Stimulated activated CD4-positive, alpha-beta T cell treated with anti-CD3 and anti-CD28 coated beads, Interleukin-1b, Interleukin-23, amount 100 ng/mL, for 1 hour (primary cell): ENCODE measurements around the gene TPPP2.
A peak's percentile ranks its signal among the peaks of the same experiment; 100 is the strongest.

ENCODE experiments used
- DNase-seq, 2 donors: peaks; one replicate each; pipeline ENCODE4 v3.0.0-alpha.2; 2020; ENCODE audit warnings: low read depth in 2 of 2

TPPP2 gene

DNA sequence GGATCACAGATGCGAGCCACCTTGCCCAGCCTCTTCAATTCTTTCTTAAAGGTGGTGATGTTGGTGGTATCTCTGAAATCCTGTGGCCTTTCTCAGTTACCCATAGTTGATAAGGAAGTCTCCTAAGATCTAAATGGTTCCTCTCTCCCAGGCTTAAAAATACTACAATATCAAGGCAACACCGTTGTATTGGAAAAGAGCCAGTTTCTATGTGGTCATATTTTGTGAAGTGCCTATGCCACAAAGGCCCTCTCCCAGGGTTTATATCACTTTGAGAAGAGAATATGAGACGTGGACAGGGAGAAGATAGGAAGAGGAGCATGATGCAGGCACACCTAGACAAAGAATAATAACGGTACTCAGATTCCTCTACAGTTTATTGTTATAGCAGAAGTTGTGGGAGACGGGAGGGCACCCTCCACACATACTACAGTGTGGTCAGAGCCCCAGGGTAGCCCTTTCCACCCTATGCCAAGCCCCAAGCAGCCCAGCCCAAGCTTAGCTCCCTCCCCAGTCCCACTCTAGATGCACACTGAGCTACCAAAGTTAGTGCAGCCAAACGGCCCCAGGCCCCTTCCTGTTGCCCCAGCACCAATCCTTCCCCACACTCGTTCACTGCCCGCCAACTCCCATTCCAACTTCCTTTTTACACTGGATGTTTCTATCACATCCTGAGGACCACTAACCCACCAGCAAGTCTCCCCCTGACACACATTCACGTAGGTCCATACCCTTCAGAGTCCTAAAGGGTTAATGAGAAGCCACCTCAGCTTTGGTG, 13.4 kb upstream of the TPPP2 start:
- no peak for DNase-seq

GRCh38 chr14:21017528-21018245, 12.3 kb upstream of the TPPP2 start:
- no peak for DNase-seq

GRCh38 chr14:21018286-21018685, 11.7 kb upstream of the TPPP2 start:
- no peak for DNase-seq

DNA sequence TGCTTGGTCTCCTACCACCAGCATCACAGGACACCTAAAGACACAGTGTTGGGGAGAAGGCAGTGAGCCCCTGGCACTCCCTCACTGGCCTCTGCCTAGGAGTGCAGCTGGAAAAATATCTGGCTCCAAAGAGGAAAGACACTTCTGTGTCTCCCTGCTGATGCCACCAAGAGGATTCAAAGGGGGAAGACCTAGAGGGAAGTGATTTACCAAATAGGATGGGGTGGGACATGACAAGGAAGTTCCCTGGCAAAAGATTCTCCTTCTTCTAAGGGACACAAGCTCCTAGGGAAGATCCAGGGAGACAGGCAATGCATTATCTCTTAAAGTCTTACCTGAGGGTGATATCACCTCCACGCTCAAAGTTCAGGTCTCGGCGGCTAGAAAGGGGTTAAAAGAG, 11.2 kb upstream of the TPPP2 start:
- DNase-seq, result no peak

DNA sequence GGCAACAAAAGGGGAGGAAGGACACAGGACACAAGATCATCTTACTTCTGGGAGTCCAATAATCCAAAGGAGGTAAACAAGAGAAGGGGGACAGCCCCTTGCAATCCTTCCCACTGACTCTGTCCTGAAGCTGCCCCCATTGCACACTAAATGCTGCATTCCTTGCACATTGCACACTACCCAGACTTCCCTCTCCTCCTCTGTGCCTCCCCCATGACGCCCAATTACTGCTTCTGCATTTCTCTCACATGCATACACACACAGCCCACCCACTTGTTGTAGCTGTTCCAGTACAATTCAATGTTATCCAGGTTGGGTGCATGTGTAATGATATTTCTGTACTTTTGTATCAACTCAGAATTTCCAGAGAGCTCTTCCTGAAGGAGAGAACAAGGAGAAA, 10.7 kb upstream of the TPPP2 start:
- DNase-seq, result no peak

GRCh38 chr14:21020977-21021545, 9.0 kb upstream of the TPPP2 start:
- no peak for DNase-seq

GRCh38 chr14:21022686-21023085, 7.3 kb upstream of the TPPP2 start:
- no peak for DNase-seq

DNA sequence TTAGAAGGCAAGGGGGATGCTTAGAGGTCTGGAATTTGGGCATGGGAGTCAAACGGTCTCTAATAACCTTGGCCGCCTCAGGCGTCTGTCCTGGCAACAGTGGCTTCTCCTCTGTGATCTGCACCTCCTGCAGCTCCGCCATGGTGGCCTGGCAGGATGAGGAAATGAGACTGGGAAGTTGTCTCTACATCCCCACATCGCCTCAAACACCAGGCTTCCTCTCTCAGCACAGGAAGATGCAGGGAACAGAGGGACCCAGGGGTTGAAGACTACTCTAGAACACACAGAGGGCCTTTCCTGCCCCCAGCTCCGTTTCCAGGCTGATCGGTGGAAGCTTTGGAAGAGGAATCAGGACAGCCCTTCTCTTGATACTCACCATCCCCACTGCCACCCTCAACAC, 6.8 kb upstream of the TPPP2 start:
- no peak for DNase-seq

DNA sequence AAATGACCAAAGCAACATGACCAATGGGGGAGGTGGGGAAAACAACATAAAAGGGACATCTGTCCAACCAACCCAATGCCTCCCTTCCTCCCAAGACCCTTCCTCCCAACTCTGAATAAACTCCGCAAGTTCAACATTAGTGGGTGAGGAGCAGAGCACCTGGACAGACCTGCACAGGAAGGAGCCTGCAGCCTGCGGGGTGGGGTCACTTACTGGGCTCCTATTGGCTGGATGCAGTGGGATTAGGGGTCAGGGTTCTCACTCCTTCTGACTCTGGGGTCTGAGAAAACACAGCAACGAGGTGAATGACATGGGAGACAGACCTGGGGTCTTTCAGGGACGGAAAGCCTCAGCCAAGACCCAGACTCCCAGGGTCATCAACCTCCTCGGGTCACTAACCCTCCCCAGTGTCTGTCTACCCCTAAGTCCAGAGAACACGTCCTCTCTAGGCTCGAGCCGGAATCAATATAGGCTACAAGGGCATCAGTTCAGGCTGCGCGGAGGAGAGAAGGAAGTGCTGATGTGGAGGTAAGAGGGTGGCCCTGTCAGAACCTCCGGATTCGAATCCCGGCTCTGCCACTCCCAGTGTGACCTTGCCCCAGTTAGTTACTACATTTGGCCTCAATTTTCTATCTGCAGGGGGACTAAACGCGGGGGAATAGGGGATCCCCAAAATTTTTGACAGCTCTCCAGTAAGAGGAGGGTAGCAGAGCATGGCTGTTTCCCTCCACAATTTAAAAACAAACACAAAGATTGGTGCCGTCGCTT, 6.0 kb upstream of the TPPP2 start:
- DNase-seq, result no peak

DNA sequence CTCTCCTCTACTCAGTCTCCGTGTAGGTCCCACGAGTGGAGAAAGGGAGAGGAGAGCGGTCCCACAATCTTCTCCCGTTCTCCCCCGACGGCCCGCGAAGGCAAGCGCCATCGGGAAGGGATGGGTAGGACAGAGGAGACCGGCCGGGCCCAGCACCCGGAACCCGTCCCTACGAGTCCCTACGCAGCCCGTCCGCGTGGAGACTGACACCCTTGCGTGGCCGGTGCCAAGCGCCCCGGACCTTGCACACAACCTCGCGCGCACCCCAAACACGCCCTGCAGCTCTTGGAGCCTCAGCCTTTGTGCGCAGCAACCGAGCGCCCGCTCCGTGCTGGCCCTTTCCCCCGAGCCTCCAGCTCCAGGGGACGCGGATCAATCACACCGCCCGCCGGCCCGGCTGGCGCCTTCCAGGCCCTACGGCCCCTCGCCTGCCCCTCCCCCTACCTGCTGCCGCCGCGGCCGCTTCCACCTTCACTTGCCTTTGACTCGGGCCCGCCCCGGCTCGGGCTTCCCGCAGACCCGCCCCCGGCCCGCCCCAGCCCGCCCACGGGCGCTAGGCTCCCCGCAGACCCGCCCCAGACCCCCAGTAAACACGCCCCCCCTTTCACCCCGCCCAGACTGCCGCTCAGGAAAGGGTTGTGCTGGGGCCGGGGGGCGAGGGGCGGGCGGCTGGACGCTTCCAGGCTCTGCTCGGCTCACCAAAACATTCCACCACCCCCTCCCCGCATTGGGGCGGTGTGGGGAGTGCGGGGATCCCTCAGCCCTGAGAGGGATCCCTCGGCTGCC, 5.2 kb upstream of the TPPP2 start, which contains the start of gene NDRG2:
Gene NDRG2, minus strand, starts transcription at position 477 of the 786 bp plus-strand sequence. CDS start 1,746 bp downstream, outside the sequence.
- DNase-seq, result peak; percentile 42 to 51

DNA sequence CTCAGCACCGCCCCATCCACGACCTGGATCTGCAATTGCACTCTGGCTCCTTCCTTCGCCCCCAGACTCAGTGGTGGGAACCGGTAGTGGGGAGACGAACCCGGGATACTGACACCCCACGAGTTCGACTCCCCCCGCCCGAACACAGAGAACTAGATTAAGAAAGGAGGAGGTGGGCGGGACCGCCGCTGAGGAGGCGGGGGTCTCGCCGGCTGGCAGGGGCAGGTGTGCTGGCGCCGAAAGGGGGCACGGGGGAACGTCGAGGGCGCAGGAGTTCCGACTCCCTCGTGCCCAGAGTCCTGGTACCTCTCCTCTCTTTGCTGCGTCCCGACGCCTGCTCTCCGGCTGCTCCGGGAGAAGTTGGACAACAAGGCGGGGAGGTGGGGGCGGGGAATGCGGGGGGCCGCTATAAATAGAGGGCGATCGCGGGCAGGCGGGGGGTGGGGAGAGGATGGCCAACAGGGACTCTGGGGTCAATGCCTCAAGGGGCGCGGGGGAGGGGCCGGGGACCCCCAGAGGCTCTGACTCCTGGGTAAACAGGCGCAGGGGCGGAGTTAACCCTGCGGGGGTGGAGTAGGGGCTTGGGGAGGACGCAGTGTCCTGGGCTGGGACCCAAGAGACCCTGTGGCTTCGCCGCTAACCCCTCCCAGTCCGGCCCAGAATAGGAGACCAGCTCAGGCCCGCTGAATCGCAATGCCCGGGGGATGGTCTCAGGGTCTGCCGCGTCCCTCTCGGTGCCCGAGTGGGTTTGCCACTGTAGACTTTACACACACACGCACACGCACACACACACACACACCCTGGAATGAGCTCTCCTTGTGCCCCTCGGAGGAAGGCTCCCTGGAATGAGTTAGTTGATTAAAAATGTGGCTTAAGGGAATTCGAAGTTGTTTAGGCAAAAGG, 4.4 kb upstream of the TPPP2 start:
- DNase-seq, result no peak

DNA sequence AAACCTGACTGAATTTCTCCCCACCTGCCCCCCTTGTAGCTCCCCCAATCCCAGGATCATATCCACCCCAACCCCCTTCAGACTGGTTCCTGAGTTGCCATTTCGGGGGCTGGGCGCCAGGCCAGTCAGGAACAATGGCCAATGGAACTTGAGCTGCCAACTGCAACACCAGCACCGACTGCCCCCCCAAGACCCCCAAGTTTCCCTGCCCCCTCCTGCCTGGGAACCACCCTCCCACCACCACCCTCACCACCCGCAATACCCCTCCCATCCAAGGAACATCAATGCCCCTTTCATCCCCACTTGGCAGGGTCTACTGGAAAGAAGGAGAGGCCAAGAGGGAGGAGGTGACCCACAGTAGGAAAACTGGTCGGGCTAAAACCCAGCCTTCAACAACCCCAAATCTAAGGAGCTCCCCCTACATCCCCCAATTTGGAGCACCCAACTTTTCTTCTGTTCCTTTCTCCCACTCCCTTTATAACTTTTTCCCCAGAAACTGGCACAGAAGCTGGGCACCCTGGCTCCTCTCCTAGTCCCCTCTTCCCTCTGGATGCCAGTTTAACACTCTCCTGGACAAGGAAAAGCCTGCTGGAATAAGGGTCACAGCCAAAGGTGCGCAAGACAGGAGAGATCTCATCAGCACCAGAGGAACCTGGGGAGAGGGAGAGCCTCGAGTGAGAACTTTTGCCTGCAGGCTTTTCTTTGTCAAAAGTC, 3.6 kb upstream of the TPPP2 start:
- no peak for DNase-seq

GRCh38 chr14:21026988-21027315, 3.1 kb upstream of the TPPP2 start:
- DNase-seq, result no peak

- no peak for DNase-seq
Observed at GRCh38 chr14:21030531-21030930, 514 bp downstream of the TPPP2 start.

DNA sequence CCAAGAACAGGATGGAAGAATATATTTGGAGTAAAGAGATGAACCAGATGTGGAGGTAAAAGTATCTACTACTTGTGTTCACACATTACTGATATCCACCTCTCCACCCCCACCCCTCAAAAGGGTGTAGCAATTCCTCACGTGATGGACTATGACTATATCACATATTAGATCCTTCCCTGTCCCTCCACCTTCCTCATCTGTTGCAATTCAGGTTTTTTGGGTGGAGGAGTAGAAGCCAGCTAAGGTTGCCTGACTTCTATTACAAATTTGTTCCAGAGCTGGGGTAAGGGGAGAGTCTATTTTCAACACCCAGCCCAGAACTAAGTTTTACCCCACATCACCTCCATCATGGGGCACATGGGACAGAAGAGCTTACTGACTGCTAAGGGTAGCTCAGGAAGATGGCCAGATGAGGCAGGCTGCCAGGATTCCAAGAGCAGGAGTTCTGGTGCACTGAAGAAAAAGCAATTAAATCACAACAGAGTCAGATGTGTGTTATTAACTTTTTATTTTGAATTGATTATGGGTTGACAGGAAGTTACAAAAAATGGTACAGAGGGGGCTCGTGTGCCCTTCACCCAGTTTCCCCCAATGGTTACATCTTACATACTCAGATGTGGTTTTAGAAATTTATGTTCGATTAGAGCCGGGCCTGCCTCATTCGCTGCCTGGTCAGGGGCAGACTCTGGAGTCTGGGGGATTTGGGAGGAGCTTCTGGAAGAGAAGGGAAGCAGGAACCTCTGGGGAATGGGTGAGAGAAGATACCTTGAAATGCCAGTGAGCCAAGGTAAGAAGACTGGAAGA, 2.5 kb downstream of the TPPP2 start:
- DNase-seq, result no peak

- no peak for DNase-seq
Observed at GRCh38 chr14:21033133-21033698, 3.2 kb downstream of the TPPP2 start.

- DNase-seq, result no peak
Observed at GRCh38 chr14:21034707-21035106, 4.7 kb downstream of the TPPP2 start, which contains the start of gene RNASE13. Gene RNASE13, minus strand, starts transcription at chr14:21034807. Its CDS starts 519 bp downstream, at chr14:21034288.

DNA sequence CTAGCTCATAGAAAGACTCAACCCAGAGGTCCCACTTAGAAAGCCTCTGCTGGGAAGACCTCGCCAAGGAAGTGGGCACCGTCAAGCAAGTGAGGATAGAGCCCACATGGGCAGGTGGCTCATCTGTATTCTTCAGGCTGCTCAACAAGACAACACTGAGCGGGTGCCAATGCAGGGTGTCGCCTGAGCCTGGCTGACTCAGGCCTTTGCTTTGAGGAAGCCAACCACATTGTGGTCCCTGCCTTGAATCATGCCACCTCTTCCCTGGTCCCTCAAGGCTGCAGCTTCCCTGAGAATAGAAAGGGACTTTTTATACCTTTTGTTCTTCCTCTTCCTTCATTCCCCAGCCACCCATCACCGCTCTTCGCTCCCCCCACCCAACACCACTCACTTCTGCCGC, 6.7 kb downstream of the TPPP2 start:
- DNase-seq, result no peak
